Bronchial epithelial cell (primary cell): ENCODE results near the gene PPFIA3. TPM values are rescaled to one million over a fixed set of nuclear protein-coding genes. Genes with fewer than 3 reads are reported as not detected.
"Not testable (repeated sequence)": the region's sequence is repeated elsewhere in the genome, so short reads cannot be mapped to it uniquely, and the experiment has no call there.

Experiments
- DNase-seq: peaks from one replicate; pipeline ENCODE4 v3.0.0-alpha.2; 2010; ENCODE audit warnings: low read depth
- FAIRE-seq: peaks from 2 replicates; lab custom pipeline; 2011; peaks lifted over from hg19 to GRCh38; lab: Jason Lieb, UNC
- H3K27me3 ChIP-seq: 2 replicates; pipeline ENCODE4 v1.5.1; 2011; ENCODE audit warnings: low read length; ENCODE audit not compliant: control insufficient read depth, insufficient read depth
- H3K36me3 ChIP-seq: 2 replicates; pipeline ENCODE4 v1.5.1; 2011; ENCODE audit warnings: low read length; ENCODE audit not compliant: control insufficient read depth, insufficient read depth
- H3K4me3 ChIP-seq: 2 replicates; pipeline ENCODE4 v1.5.1; 2011; ENCODE audit warnings: mild to moderate bottlenecking, low read depth, low read length, control low read depth
- CTCF ChIP-seq: IDR thresholded peaks from 2 replicates; pipeline ENCODE4 v1.5.1; 2011; ENCODE audit warnings: mild to moderate bottlenecking, moderate library complexity, low read length, control low read depth, inconsistent platforms; ENCODE audit not compliant: insufficient read depth, severe bottlenecking
- total RNA-seq: library from RNA; depleted of rRNA; stranded (reverse); fragments of >200 nt; gene quantifications from 2 replicates; pipeline ENCODE4 v1.2.1, GENCODE V29; 2014

PPFIA3 gene
- total RNA-seq, 1 donor from 2014 or later, result 1.3 TPM

- no peaks in the 10 kb centered on the region for H3K36me3 ChIP-seq
- no peaks in the 10 kb centered on the region for H3K27me3 ChIP-seq
- no peak for FAIRE-seq
- H3K4me3 ChIP-seq, result no peak overlapping the region
- TF ChIP-seq CTCF, result no peak
- DNase-seq, result no peak
Measured at GRCh38 chr19:49126575-49126974, 7.2 kb downstream of the PPFIA3 start.

- not testable (repeated sequence) for FAIRE-seq, H3K36me3 ChIP-seq, DNase-seq, H3K4me3 ChIP-seq, H3K27me3 ChIP-seq
Measured at GRCh38 chr19:49127225-49127624, 7.9 kb downstream of the PPFIA3 start.

- H3K4me3 ChIP-seq, result peak overlapping the region; percentile 29
- no peak for FAIRE-seq
- TF ChIP-seq CTCF, result peak; percentile 26
Measured at GRCh38 chr19:49127674-49128544, 8.6 kb downstream of the PPFIA3 start.

GRCh38 chr19:49128545-49129237 is 9.3 kb downstream of the PPFIA3 start:
- DNase-seq, result no peak
- H3K36me3 ChIP-seq, result no peaks in the 10 kb centered on the region
- no peak for FAIRE-seq
- H3K27me3 ChIP-seq, result no peaks in the 10 kb centered on the region
- H3K4me3 ChIP-seq, result peak overlapping the region; percentile 29
- no peak for TF ChIP-seq CTCF

More at GRCh38 chr19:49127674-49128544, 8.6 kb downstream of the PPFIA3 start:
- no peaks in the 10 kb centered on the region for H3K27me3 ChIP-seq
- no peaks in the 10 kb centered on the region for H3K36me3 ChIP-seq
- DNase-seq, result peak; percentile 85

GRCh38 chr19:49129238-49129583 is 9.9 kb downstream of the PPFIA3 start:
- DNase-seq (no peak), FAIRE-seq (no peak)
- H3K27me3 ChIP-seq, result no peaks in the 10 kb centered on the region
- H3K36me3 ChIP-seq, result no peaks in the 10 kb centered on the region
- H3K4me3 ChIP-seq, result no peak overlapping the region
- TF ChIP-seq CTCF, result no peak

GRCh38 chr19:49130325-49130724 is 11.0 kb downstream of the PPFIA3 start:
- no peak for TF ChIP-seq CTCF
- no peak for FAIRE-seq
- DNase-seq, result no peak
- no peaks in the 10 kb centered on the region for H3K36me3 ChIP-seq
- no peaks in the 10 kb centered on the region for H3K27me3 ChIP-seq
- no peak overlapping the region for H3K4me3 ChIP-seq
